Astrocyte (in vitro differentiated cells and primary cell): ENCODE measurements around the gene PPBP. TPM values are rescaled to one million over a fixed set of nuclear protein-coding genes. Genes with fewer than 3 reads are reported as not detected.

Experiments
- DNase-seq: peaks from one replicate; pipeline ENCODE4 v3.0.0-alpha.2; 2010; ENCODE audit warnings: low read depth
- FAIRE-seq: peaks from 2 replicates; lab custom pipeline; 2011; peaks lifted over from hg19 to GRCh38; lab: Jason Lieb, UNC
- H2AFZ ChIP-seq: 2 replicates; pipeline ENCODE4 v1.6.0; 2012; ENCODE audit warnings: low read depth, low read length, inconsistent platforms
- H3K27ac ChIP-seq: 2 replicates; pipeline ENCODE4 v1.5.1; 2011; ENCODE audit warnings: low read depth, low read length, inconsistent platforms
- H3K27me3 ChIP-seq: 2 replicates; pipeline ENCODE4 v1.6.0; 2011; ENCODE audit warnings: low read length, inconsistent platforms; ENCODE audit not compliant: insufficient read depth
- H3K36me3 ChIP-seq: 2 replicates; pipeline ENCODE4 v1.5.1; 2011; ENCODE audit warnings: low read length, inconsistent platforms; ENCODE audit not compliant: insufficient read depth
- H3K4me1 ChIP-seq: 2 replicates; pipeline ENCODE4 v1.5.1; 2011; ENCODE audit warnings: low read length, inconsistent platforms; ENCODE audit not compliant: insufficient read depth
- H3K4me2 ChIP-seq: 2 replicates; pipeline ENCODE4 v1.6.0; 2012; ENCODE audit warnings: low read length, inconsistent platforms
- H3K4me3 ChIP-seq: 2 replicates; pipeline ENCODE4 v1.5.1; 2011; ENCODE audit warnings: low read depth, mild to moderate bottlenecking, low read length, inconsistent platforms; ENCODE audit not compliant: insufficient read depth
- H3K79me2 ChIP-seq: 2 replicates; pipeline ENCODE4 v1.6.0; 2012; ENCODE audit warnings: mild to moderate bottlenecking, low read length, inconsistent platforms; ENCODE audit not compliant: insufficient read depth
- H3K9ac ChIP-seq: 2 replicates; pipeline ENCODE4 v1.6.0; 2012; ENCODE audit warnings: mild to moderate bottlenecking, low read length, inconsistent platforms
- H3K9me3 ChIP-seq: 2 replicates; pipeline ENCODE4 v1.5.1; 2012; ENCODE audit warnings: low read depth, mild to moderate bottlenecking, low read length, inconsistent platforms; ENCODE audit not compliant: insufficient read depth
- H4K20me1 ChIP-seq: 2 replicates; pipeline ENCODE4 v1.6.0; 2012; ENCODE audit warnings: low read length, inconsistent platforms; ENCODE audit not compliant: insufficient read depth
- H3K27ac Mint-ChIP-seq: one replicate; pipeline ENCODE4 v1.8.0; 2021; ENCODE audit warnings: mild to moderate bottlenecking, mixed read lengths; ENCODE audit not compliant: unreplicated experiment
- H3K27me3 Mint-ChIP-seq: one replicate; pipeline ENCODE4 v1.8.0; 2021; ENCODE audit warnings: low read depth, mixed read lengths; ENCODE audit not compliant: unreplicated experiment
- H3K36me3 Mint-ChIP-seq: one replicate; pipeline ENCODE4 v1.8.0; 2021; ENCODE audit warnings: low read depth, mixed read lengths; ENCODE audit not compliant: unreplicated experiment
- H3K4me1 Mint-ChIP-seq: one replicate; pipeline ENCODE4 v1.8.0; 2021; ENCODE audit warnings: low read depth, mixed read lengths; ENCODE audit not compliant: unreplicated experiment
- H3K4me3 Mint-ChIP-seq: one replicate; pipeline ENCODE4 v1.8.0; 2021; ENCODE audit warnings: mild to moderate bottlenecking, moderate library complexity, mixed read lengths; ENCODE audit not compliant: unreplicated experiment
- H3K9me3 Mint-ChIP-seq: one replicate; pipeline ENCODE4 v1.8.0; 2021; ENCODE audit warnings: mild to moderate bottlenecking, mixed read lengths; ENCODE audit not compliant: unreplicated experiment
- CTCF ChIP-seq: IDR thresholded peaks from 2 replicates; pipeline ENCODE4 v1.5.1; 2011; ENCODE audit warnings: low read depth, mild to moderate bottlenecking, inconsistent platforms, low read length, moderate library complexity; ENCODE audit not compliant: insufficient read depth
- EZH2 ChIP-seq: IDR thresholded peaks from 2 replicates; pipeline ENCODE4 v1.6.1; 2012; ENCODE audit warnings: mild to moderate bottlenecking, low read length, inconsistent platforms; ENCODE audit not compliant: insufficient read depth
- total RNA-seq: library from RNA; stranded (reverse); gene quantifications from 2 replicates; pipeline ENCODE4 v1.2.1, GENCODE V29; 2021

The PPBP gene
- total RNA-seq, 1 donor from 2014 or later: not detected

DNA sequence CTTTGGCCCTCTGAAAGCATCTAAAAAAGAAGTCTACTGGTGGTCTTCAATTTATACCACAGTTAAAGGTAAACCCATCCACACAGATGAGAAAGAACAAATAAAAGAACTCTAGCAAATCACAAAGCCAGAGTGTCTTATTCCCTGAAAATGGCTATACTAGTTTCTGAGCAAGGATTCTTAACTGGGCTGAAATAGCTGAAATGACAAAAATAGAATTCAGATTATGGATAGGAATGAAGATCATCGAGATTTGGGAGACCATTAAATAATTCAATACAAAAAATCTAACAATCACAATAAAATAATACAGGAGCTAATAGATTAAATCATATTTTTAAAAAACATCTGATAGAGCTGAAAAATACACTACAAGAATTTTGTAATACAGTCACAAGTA, 18.0 kb downstream of the PPBP start:
- Mint-ChIP-seq H3K27me3 (no peaks in the 10 kb centered on the region), H3K4me3 (no peak overlapping the region), H3K36me3 (no peaks in the 10 kb centered on the region), H3K4me1 (no peaks in the 10 kb centered on the region), H3K27ac (no peak overlapping the region), H3K9me3 (peaks cover 19% of the 10 kb centered on the region)
- Histone ChIP-seq H3K27ac (no peak overlapping the region), H3K4me3 (no peak overlapping the region), H3K9me3 (peaks cover 2% of the 10 kb centered on the region), H3K27me3 (no peaks in the 10 kb centered on the region), H3K36me3 (no peaks in the 10 kb centered on the region), H3K4me1 (no peaks in the 10 kb centered on the region), H2AFZ (no peak overlapping the region), H3K79me2 (no peaks in the 10 kb centered on the region), H3K9ac (no peak overlapping the region), H4K20me1 (no peaks in the 10 kb centered on the region), H3K4me2 (no peak overlapping the region)
- FAIRE-seq: no peak
- no peak for TF ChIP-seq EZH2
- DNase-seq: no peak

GRCh38 chr4:73967866-73968265, 20.1 kb downstream of the PPBP start:
- Histone ChIP-seq H2AFZ (no peak overlapping the region), H4K20me1 (no peaks in the 10 kb centered on the region), H3K9me3 (peaks cover 2% of the 10 kb centered on the region), H3K4me1 (no peaks in the 10 kb centered on the region), H3K4me2 (no peak overlapping the region), H3K79me2 (no peaks in the 10 kb centered on the region), H3K4me3 (no peak overlapping the region), H3K36me3 (no peaks in the 10 kb centered on the region), H3K27me3 (no peaks in the 10 kb centered on the region), H3K27ac (no peak overlapping the region), H3K9ac (no peak overlapping the region)
- no peak for FAIRE-seq
- TF ChIP-seq CTCF (no peak), EZH2 (no peak)
- no peak for DNase-seq
- no peaks in the 10 kb centered on the region for H3K36me3 Mint-ChIP-seq
- H3K4me3 Mint-ChIP-seq: no peak overlapping the region
- H3K27ac Mint-ChIP-seq: no peak overlapping the region
- H3K4me1 Mint-ChIP-seq: no peaks in the 10 kb centered on the region
- H3K9me3 Mint-ChIP-seq: peaks cover 17% of the 10 kb centered on the region
- peaks cover 3% of the 10 kb centered on the region for H3K27me3 Mint-ChIP-seq

DNA sequence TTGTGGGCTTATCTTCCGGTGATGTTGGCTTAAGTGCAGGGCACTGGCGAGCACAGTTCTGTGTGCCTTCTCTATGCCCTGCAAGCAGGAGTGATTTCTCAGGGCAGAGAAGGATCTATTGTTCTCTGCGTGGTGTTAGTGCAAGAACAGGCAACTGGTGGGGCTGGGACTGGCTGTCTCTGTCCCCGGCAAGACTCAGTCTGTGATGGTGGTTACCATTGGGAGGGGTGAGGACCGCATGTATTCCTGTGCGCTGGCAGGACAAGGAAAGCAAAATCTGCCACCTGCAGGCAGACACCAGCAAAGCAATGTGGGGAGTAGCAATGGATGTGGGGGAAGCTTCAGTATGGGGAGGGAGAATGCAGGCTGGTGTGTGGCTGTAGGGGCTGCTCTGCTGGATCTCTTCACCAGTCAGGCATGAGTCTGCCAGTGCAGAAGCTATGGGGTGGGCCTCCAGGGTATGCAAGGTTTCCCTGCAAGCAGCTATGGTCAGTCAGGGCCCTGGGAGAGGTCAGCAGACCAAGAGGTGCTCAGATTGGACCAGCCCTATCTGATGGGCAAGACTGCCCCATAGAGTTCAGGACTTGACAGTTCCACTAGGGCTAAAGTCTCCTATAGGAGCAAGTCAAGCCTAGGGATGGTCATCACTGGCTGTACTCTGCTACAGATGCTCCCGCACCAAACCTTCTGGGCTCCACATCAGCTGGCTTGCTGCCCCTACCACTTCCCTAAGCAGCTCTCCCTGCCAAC, 23.0 kb downstream of the PPBP start:
- no peak overlapping the region for H2AFZ ChIP-seq
- FAIRE-seq (no peak), DNase-seq (no peak)
- Mint-ChIP-seq H3K4me1 (no peaks in the 10 kb centered on the region), H3K4me3 (no peak overlapping the region), H3K27me3 (peaks cover 3% of the 10 kb centered on the region), H3K36me3 (no peaks in the 10 kb centered on the region), H3K27ac (no peak overlapping the region), H3K9me3 (peaks cover 23% of the 10 kb centered on the region)
- no peaks in the 10 kb centered on the region for H4K20me1 ChIP-seq
- TF ChIP-seq EZH2: no peak
- no peak for TF ChIP-seq CTCF
- no peak overlapping the region for H3K4me2 ChIP-seq
- H3K27ac ChIP-seq: no peak overlapping the region
- H3K4me1 ChIP-seq: no peaks in the 10 kb centered on the region
- H3K4me3 ChIP-seq: no peak overlapping the region
- H3K9ac ChIP-seq: no peak overlapping the region
- no peaks in the 10 kb centered on the region for H3K9me3 ChIP-seq
- no peaks in the 10 kb centered on the region for H3K36me3 ChIP-seq
- H3K27me3 ChIP-seq: no peaks in the 10 kb centered on the region
- no peaks in the 10 kb centered on the region for H3K79me2 ChIP-seq
